Measurements from ENCODE around the gene SLC22A15. TPM values are rescaled to one million over a fixed set of nuclear protein-coding genes. Genes with fewer than 3 reads are reported as not detected.
"Not testable (repeated sequence)": the region's sequence is repeated elsewhere in the genome, so short reads cannot be mapped to it uniquely, and the experiment has no call there.

Gene SLC22A15
- total RNA-seq, 5 donors from 2014 or later (not counting 1 experiment from before 2014, with no cell fraction given) = 0.41 to 1.3 (median 0.73) TPM

DNA sequence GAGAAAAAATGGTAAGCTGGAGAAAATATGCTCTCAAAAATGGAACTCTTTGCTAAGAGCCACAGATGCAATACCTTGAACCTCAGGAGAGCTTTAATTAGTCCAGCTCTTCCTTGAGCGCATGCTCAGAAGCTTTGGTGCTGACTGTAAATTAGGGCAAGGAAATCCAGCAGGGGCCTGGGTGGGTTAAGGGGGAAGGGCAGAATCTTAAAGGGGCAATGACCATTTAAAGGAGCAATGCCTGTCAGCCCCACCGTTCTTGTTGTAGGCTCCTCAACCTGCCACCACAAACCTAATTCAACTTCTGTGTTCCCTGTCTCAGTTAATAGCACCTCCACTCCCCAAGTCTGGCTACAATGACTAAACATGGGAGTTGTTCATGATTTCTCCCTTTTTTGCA lies 6.8 kb upstream of the SLC22A15 start:
- Mint-ChIP-seq H3K4me1 (no peaks in the 10 kb centered on the region), H3K27me3 (peaks cover 50 to 58% of the 10 kb centered on the region in 2 donors), H3K36me3 (no peaks in the 10 kb centered on the region), H3K4me3 (no peak overlapping the region), H3K27ac (no peak overlapping the region), H3K9me3 (no peaks in the 10 kb centered on the region)
- ATAC-seq (replicated peaks in 1 of 4) (no peak), DNase-seq (no peak)
- CTCF ChIA-PET = no interaction called here
- WGBS (ENCODE audit: insufficient coverage) = 43% methylated on average over 1 of the region's 2 CpGs
- Histone ChIP-seq H3K27ac (ENCODE audit: low read length) (no peak overlapping the region), H3K36me3 (ENCODE audit: control insufficient read depth in 2 of 2, extremely low read depth in 1 of 2, insufficient read depth in 1 of 2, low read length in 1 of 2) (no peaks in the 10 kb centered on the region), H3K4me3 (ENCODE audit: control insufficient read depth in 1 of 2, extremely low read depth in 1 of 2, low read length in 1 of 2) (no peak overlapping the region), H3K27me3 (replicated peaks in 1 of 2; ENCODE audit: control insufficient read depth in 2 of 2, extremely low read depth in 1 of 2, insufficient read depth in 2 of 2, low read length in 1 of 2) (peaks cover 0 to 2% of the 10 kb centered on the region in 2 experiments), H3K9me3 (no peaks in the 10 kb centered on the region), H3K4me1 (ENCODE audit: control insufficient read depth in 1 of 2, extremely low read depth in 1 of 2, insufficient read depth in 2 of 2, low read length in 2 of 2) (no peaks in the 10 kb centered on the region)
- POLR2A ChIA-PET = no interaction called here

DNA sequence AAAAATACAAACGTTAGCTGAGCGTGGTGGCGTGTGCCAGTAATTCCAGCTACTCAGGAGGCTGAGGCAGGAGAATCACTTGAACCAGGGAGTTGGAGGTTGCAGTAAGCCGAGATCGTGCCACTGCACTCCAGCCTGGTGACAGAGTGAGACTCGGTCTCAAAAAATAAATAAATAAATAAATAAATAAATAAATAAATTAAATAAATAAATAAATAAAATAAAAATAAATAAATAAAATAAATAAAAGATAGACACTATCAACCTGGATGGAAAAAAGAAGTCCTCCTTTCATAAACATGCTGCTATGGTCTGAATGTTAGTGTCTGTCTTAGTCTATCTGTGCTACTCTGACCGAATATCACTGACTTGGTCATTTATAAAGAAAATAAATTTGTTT lies 4.5 kb upstream of the SLC22A15 start:
- H3K9me3 Mint-ChIP-seq; H3K4me1 ChIP-seq (ENCODE audit: control insufficient read depth in 1 of 2, extremely low read depth in 1 of 2, insufficient read depth in 2 of 2, low read length in 2 of 2); H3K36me3 Mint-ChIP-seq; H3K36me3 ChIP-seq (ENCODE audit: control insufficient read depth in 2 of 2, extremely low read depth in 1 of 2, insufficient read depth in 1 of 2, low read length in 1 of 2); ATAC-seq (replicated peaks in 1 of 4); H3K4me3 ChIP-seq (ENCODE audit: control insufficient read depth in 1 of 2, extremely low read depth in 1 of 2, low read length in 1 of 2); H3K4me1 Mint-ChIP-seq; H3K27ac ChIP-seq (ENCODE audit: low read length); DNase-seq; CTCF ChIA-PET; H3K27ac Mint-ChIP-seq; POLR2A ChIA-PET; H3K9me3 ChIP-seq; H3K27me3 ChIP-seq (replicated peaks in 1 of 2; ENCODE audit: control insufficient read depth in 2 of 2, extremely low read depth in 1 of 2, insufficient read depth in 2 of 2, low read length in 1 of 2); H3K4me3 Mint-ChIP-seq: not testable (repeated sequence)
- peaks cover 49 to 50% of the 10 kb centered on the region in 2 donors for H3K27me3 Mint-ChIP-seq
- WGBS (ENCODE audit: insufficient coverage) = 92% methylated on average over 2 of the region's 7 CpGs

DNA sequence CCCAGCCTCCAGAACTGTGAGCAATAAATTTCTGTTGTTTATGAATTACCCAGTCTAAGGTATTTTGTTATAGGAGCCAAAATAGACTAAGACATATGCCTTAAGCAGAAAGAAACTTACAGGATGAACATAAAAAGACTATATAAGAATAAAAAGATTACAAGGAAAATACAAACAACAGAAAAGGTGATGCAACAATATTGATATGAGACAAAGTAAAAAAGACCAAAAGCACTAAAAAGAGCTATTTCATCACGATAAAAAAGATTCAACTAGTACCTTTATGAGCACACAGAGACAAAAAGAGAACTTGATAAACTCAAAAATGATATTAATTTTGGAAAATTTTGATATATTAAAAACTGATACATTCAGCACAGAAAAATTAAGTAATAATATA lies 3.2 kb upstream of the SLC22A15 start:
- no peaks in the 10 kb centered on the region for H3K9me3 Mint-ChIP-seq
- DNase-seq (no peak), ATAC-seq (replicated peaks in 1 of 4) (no peak)
- Histone ChIP-seq H3K27me3 (replicated peaks in 1 of 2; ENCODE audit: control insufficient read depth in 2 of 2, extremely low read depth in 1 of 2, insufficient read depth in 2 of 2, low read length in 1 of 2) (peaks cover 0 to 12% of the 10 kb centered on the region in 2 experiments), H3K9me3 (no peaks in the 10 kb centered on the region), H3K36me3 (ENCODE audit: control insufficient read depth in 2 of 2, extremely low read depth in 1 of 2, insufficient read depth in 1 of 2, low read length in 1 of 2) (no peaks in the 10 kb centered on the region), H3K27ac (ENCODE audit: low read length) (no peak overlapping the region), H3K4me1 (ENCODE audit: control insufficient read depth in 1 of 2, extremely low read depth in 1 of 2, insufficient read depth in 2 of 2, low read length in 2 of 2) (peaks cover 0 to 9% of the 10 kb centered on the region in 2 experiments), H3K4me3 (ENCODE audit: control insufficient read depth in 1 of 2, extremely low read depth in 1 of 2, low read length in 1 of 2) (no peak overlapping the region)
- ChIA-PET CTCF (no interaction called here), POLR2A (no interaction called here)
- H3K27ac Mint-ChIP-seq = no peak overlapping the region
- no CpG with 5 or more reads among the region's 1 CpG for whole genome bisulfite sequencing (ENCODE audit: insufficient coverage)
- H3K4me1 Mint-ChIP-seq = peaks cover 3 to 11% (median 9%) of the 10 kb centered on the region in 3 donors
- no peaks in the 10 kb centered on the region for H3K36me3 Mint-ChIP-seq
- peaks cover 51 to 53% of the 10 kb centered on the region in 2 donors for H3K27me3 Mint-ChIP-seq
- H3K4me3 Mint-ChIP-seq = no peak overlapping the region

DNA sequence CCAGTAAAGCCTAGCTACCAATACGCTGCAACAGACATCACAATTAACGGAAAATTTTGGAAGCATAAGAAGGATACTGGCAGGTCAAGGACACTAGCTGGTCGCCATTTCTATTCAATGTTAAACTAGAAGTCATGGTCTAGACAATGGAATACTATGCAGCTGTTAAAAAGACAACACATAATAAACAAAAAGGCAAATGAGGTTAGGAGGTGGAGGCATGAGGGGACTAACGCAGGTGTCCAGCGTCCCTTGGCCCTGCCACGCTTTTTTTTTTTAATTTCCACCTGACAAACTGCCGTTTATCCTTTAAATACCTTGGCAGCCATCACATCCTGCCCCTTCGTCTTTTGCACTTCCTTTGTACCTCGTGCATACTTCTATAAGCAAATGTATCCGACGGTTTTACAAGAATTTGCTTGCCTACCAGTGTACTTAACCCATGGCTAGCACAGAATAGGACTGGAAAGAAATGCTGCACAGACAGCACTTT lies 698 bp upstream of the SLC22A15 start:
- 10% methylated on average over 6 of the region's 11 CpGs for WGBS (ENCODE audit: insufficient coverage)
- peak overlapping the region; percentile 58 to 90 for H3K4me3 ChIP-seq (ENCODE audit: control insufficient read depth in 1 of 2, extremely low read depth in 1 of 2, low read length in 1 of 2)
- Mint-ChIP-seq H3K4me3 (peak overlapping the region; percentile 85 to 87 (median 86)), H3K27ac (peak overlapping the region; percentile 34 to 52), H3K9me3 (no peaks in the 10 kb centered on the region), H3K4me1 (peaks cover 3 to 11% (median 9%) of the 10 kb centered on the region in 3 donors), H3K27me3 (peaks cover 42 to 50% of the 10 kb centered on the region in 2 donors), H3K36me3 (no peaks in the 10 kb centered on the region)
- ChIA-PET POLR2A (no interaction called here), CTCF (no interaction called here)
- DNase-seq = no peak
- H3K27me3 ChIP-seq (replicated peaks in 1 of 2; ENCODE audit: control insufficient read depth in 2 of 2, extremely low read depth in 1 of 2, insufficient read depth in 2 of 2, low read length in 1 of 2) = peaks cover 0 to 12% of the 10 kb centered on the region in 2 experiments
- no peak for ATAC-seq (replicated peaks in 1 of 4)
- peak overlapping the region; percentile 25 for H3K27ac ChIP-seq (ENCODE audit: low read length)
- no peaks in the 10 kb centered on the region for H3K36me3 ChIP-seq (ENCODE audit: control insufficient read depth in 2 of 2, extremely low read depth in 1 of 2, insufficient read depth in 1 of 2, low read length in 1 of 2)
- H3K9me3 ChIP-seq = no peaks in the 10 kb centered on the region
- H3K4me1 ChIP-seq (ENCODE audit: control insufficient read depth in 1 of 2, extremely low read depth in 1 of 2, insufficient read depth in 2 of 2, low read length in 2 of 2) = peaks cover 0 to 9% of the 10 kb centered on the region in 2 experiments

DNA sequence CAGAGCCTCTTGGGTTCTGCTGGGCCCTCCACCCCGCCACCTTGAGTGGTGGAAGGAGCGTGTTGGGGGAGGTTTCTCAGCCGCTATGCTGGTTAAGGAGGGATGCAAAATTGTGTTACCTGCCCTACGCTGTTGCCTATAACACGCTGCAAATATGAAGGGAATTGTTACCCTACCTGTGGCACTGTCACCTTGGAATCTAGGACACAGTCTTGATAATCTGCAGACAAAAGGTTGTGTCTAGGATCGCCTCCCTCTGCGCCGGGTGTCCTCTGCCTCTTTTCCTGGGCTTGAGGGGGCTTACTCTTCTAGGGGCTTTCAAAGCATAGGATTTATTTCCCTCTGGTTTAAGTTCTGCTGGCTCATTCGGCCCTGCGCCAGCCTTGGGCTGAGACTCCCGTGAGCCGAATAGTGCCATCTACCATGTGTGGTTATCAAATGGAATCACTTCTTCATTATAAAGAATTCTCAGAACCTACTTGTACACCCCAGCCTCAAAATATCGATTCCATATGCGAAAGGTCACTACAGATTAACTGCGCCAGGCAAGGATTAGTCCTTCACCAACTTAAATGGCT lies 697 bp downstream of the SLC22A15 start:
- Mint-ChIP-seq H3K4me3 (peak overlapping the region; percentile 67 to 87 (median 74)), H3K27me3 (peaks cover 41 to 44% of the 10 kb centered on the region in 2 donors), H3K36me3 (no peaks in the 10 kb centered on the region), H3K9me3 (no peaks in the 10 kb centered on the region), H3K27ac (peak overlapping the region in 1 of 2 donors; percentile 19), H3K4me1 (peaks cover 5 to 11% (median 9%) of the 10 kb centered on the region in 3 donors)
- H3K4me1 ChIP-seq (ENCODE audit: control insufficient read depth in 1 of 2, extremely low read depth in 1 of 2, insufficient read depth in 2 of 2, low read length in 2 of 2) = peaks cover 0 to 9% of the 10 kb centered on the region in 2 experiments
- ChIA-PET POLR2A (no interaction called here), CTCF (no interaction called here)
- H3K4me3 ChIP-seq (ENCODE audit: control insufficient read depth in 1 of 2, extremely low read depth in 1 of 2, low read length in 1 of 2) = peak overlapping the region in 1 of 2 donors; percentile 66
- no peak overlapping the region for H3K27ac ChIP-seq (ENCODE audit: low read length)
- no peaks in the 10 kb centered on the region for H3K9me3 ChIP-seq
- DNase-seq (no peak), ATAC-seq (replicated peaks in 1 of 4) (peak in 2 of 4 experiments; percentile 16 to 21)
- no peaks in the 10 kb centered on the region for H3K36me3 ChIP-seq (ENCODE audit: control insufficient read depth in 2 of 2, extremely low read depth in 1 of 2, insufficient read depth in 1 of 2, low read length in 1 of 2)
- H3K27me3 ChIP-seq (replicated peaks in 1 of 2; ENCODE audit: control insufficient read depth in 2 of 2, extremely low read depth in 1 of 2, insufficient read depth in 2 of 2, low read length in 1 of 2) = peaks cover 0 to 9% of the 10 kb centered on the region in 2 experiments
- WGBS (ENCODE audit: insufficient coverage) = 68% methylated on average over 11 of the region's 15 CpGs

DNA sequence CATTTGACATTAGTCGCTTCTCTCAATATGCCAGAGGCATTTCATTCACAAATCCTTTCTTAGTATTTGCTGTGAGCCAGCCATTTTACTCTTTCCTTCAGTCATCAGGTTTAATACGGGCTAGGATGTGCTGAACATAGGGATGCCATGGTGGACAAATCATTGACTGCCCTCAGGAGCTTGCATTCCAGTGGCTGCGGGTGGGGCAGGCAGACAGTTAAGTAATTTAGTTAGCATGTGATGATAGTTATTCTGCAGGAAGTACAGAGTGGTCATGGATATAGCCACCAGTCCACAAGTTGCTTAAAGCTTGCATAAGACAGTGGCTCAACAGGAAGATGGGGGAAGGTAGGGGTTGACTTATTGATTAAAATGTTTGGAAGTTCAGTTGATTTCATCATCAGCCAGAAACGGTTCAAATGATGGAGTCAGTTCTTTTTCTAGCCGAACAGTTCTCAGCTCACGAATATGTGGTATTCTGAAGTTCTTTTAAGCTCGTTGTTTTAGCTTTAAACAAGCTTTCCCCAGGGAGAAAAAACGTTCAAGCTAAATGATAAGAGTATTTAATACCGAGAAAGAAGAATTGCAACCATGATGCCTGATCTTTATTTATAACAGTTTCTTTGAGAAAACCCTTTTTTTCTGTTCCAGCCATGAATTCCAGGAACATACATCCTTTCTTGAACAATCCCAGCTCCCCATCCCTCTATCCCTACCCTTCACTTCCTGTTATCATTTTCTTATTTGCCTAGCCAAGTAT lies 1.4 kb downstream of the SLC22A15 start:
- 87% methylated on average over 5 of the region's 9 CpGs for WGBS (ENCODE audit: insufficient coverage)
- DNase-seq = no peak
- no peaks in the 10 kb centered on the region for H3K36me3 Mint-ChIP-seq
- ATAC-seq (replicated peaks in 1 of 4) = no peak
- Histone ChIP-seq H3K36me3 (ENCODE audit: control insufficient read depth in 2 of 2, extremely low read depth in 1 of 2, insufficient read depth in 1 of 2, low read length in 1 of 2) (no peaks in the 10 kb centered on the region), H3K4me1 (ENCODE audit: control insufficient read depth in 1 of 2, extremely low read depth in 1 of 2, insufficient read depth in 2 of 2, low read length in 2 of 2) (peaks cover 0 to 9% of the 10 kb centered on the region in 2 experiments), H3K4me3 (ENCODE audit: control insufficient read depth in 1 of 2, extremely low read depth in 1 of 2, low read length in 1 of 2) (no peak overlapping the region), H3K27me3 (replicated peaks in 1 of 2; ENCODE audit: control insufficient read depth in 2 of 2, extremely low read depth in 1 of 2, insufficient read depth in 2 of 2, low read length in 1 of 2) (peaks cover 0 to 9% of the 10 kb centered on the region in 2 experiments), H3K9me3 (no peaks in the 10 kb centered on the region), H3K27ac (ENCODE audit: low read length) (no peak overlapping the region)
- peak overlapping the region; percentile 67 to 87 (median 74) for H3K4me3 Mint-ChIP-seq
- no peak overlapping the region for H3K27ac Mint-ChIP-seq
- ChIA-PET POLR2A (no interaction called here), CTCF (interaction anchor here (0.6 to 0.7 kb wide), 2 partner anchors 105 to 194 kb away, joined by 3 read pairs; no protein-coding TSS in a partner anchor)
- H3K4me1 Mint-ChIP-seq = peaks cover 5 to 11% (median 9%) of the 10 kb centered on the region in 3 donors
- peaks cover 36 to 39% of the 10 kb centered on the region in 2 donors for H3K27me3 Mint-ChIP-seq
- H3K9me3 Mint-ChIP-seq = no peaks in the 10 kb centered on the region

All from T-cell (primary cell).